Stimulated activated CD4-positive, alpha-beta T cell treated with anti-CD3 and anti-CD28 coated beads, Interleukin-15, amount 100 ng/mL, for 48 hours (primary cell): ENCODE data around the gene OR13C5.
"Not testable (repeated sequence)": the region's sequence is repeated elsewhere in the genome, so short reads cannot be mapped to it uniquely, and the experiment has no call there.

Experiments
- DNase-seq, 2 donors: peaks; one replicate each; pipeline ENCODE4 v3.0.0-alpha.2; 2020; ENCODE audit warnings: low read depth in 2 of 2

The OR13C5 gene, protein sequence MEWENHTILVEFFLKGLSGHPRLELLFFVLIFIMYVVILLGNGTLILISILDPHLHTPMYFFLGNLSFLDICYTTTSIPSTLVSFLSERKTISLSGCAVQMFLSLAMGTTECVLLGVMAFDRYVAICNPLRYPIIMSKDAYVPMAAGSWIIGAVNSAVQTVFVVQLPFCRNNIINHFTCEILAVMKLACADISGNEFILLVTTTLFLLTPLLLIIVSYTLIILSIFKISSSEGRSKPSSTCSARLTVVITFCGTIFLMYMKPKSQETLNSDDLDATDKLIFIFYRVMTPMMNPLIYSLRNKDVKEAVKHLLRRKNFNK

DNA sequence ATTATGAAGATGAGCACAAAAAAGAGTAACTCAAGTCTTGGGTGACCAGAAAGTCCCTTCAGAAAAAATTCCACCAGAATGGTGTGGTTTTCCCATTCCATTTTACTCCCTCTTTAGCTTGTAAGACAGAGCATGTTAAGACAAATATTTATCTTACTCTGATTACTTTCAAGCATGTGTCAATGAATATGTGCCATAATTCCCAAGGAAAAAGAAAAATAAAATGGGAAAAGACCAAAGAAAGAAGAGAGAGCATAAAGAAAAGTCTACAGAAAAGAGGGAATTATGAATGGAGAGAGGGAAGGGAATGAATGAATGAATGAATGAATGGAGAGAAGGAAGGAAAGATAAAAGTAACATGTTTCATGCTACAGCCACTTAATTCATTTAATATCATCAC, at the start of gene OR13C5:
TSS of gene OR13C5 (minus strand) at position 101 of the 400 bp plus-strand sequence. CDS start at position 101, 0 bp downstream.
- DNase-seq = not testable (repeated sequence)

DNA sequence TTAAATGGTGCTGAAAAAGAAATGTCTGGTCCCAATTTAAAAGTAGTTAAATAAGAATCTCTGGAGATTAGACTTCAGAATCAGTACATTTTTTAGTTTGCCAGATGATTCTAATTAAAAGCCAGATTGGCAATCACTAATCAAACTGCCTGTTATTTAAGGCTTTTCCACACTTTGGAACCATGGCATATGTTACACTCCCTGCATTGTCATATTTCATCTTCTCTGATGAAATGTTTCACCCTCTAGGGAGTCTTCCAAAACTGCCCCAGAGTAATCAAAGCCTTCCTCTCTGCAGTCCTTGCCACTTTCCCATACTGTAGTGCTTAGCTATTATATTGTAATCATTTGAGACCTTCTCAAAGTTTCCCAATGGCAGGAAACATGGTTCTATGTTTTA, 36.2 kb upstream of the OR13C5 start:
- no peak for DNase-seq

DNA sequence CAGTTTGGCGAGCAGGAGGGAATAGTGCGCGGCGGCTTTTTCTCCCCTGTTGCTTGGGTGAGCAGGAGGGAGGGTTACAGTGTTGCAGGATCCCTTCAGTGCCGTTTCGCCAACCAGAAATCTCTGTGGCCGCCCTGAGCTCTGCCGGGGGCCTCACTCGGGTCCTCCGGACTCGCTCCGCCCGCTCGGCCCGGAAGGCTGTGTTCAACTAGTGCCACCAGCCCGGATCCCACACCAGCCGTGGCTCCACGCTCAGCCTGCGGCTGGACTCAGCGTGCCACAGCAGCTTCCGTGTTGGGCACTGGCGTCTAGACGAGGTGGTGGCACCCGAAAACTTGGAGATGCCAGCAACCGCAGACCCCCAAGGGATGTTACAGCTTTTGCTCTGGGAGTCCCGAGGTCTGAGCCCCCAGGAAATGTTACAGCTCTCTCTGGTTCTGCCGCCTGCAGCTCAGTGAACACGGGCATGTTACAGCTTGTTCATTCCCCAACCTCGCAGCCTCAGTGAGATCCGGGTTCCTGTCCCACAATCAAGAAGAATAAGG, 34.8 kb upstream of the OR13C5 start:
- no peak for DNase-seq

DNA sequence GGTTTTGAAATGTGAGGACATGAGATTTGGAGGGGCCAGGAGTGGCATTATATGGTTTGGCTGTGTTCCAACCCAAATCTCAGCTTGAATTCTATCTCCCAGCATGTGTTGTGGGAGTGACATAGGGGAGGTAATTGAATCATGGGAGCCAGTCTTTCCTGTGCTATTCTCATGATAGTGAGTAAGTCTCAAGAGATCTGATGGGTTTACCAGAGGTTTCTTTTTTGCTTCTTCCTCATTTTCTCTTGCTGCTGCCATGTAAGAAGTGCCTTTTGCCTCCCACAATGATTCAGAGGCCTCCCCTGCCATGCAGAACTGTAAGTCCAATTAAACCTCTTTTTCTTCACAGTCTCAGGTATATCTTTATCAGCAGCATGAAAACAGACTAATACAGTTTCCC, 26.8 kb upstream of the OR13C5 start:
- not testable (repeated sequence) for DNase-seq

DNA sequence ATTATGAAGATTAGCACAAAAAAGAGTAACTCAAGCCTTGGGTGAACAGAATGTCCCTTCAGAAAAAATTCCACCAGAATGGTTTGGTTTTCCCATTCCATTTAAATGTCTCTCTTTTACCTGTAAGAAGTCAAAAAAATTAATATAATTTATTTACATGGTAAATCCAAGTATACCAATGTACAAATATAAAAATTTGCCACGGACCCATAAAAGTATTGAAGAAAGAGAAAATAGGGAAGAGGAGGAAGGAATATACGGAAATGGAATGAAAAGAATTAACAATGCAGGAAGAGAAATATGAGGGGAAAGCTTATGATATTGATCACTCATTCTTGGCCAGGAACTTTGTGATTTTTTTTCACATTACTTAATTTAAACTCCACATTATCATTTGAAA, 18.9 kb upstream of the OR13C5 start, which contains the start of gene OR13C9:
TSS of gene OR13C9 (minus strand) at position 101 of the 400 bp plus-strand sequence. CDS start at position 101, 0 bp downstream.
- no peak for DNase-seq

DNA sequence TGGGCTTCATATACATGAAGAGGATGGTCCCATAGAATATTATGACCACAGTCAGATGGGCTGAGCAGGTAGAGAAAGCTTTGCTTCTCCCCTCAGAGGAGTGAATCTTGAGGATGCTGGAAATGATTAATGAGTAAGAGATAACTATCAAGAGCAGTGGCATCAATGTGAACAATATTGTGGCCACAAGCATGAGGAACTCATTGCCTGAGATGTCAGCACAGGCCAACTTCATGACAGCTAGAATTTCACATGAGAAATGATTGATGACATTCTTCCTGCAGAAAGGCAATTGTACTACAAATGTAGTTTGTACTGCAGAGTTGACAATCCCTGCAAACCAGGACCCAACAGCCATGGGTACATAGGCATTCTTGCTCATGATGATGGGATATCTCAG, 18.2 kb upstream of the OR13C5 start:
- no peak for DNase-seq

DNA sequence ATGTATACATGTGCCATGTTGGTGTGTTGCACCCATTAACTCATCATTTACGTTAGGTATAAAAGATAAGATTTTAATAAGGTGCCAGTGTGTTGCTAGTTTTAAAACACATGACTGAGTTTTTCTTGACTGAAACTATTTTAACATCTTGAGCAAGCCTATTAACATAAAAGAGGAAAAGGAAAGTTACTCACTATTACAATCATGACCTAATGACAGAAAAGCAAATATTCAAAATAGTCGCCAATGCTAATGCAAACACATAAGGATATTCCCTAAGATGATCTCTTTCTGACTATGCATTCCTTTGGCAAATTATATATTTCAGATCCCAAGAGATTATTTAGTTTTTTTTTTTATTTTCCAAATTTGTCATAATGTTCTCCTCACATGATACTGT, 12.0 kb upstream of the OR13C5 start:
- DNase-seq = no peak

DNA sequence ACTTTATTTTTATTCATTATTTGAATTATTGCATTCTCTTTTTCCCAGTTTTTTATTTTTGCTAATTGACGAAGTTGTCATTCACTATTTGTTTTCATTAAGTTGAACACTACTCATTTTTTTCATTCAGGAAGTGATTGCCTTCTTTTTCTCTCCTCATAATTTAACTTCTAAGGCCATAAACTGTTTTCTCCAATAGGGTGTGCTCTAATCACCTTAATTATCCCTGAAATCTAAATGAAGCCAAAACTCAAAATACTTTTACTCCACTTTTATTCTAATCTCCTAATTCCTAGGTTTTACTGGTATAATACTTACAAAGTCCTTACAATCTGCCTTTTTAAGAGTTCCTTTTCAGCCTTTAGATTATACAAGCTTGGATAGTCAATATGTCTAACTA, 9.1 kb upstream of the OR13C5 start:
- DNase-seq = no peak

DNA sequence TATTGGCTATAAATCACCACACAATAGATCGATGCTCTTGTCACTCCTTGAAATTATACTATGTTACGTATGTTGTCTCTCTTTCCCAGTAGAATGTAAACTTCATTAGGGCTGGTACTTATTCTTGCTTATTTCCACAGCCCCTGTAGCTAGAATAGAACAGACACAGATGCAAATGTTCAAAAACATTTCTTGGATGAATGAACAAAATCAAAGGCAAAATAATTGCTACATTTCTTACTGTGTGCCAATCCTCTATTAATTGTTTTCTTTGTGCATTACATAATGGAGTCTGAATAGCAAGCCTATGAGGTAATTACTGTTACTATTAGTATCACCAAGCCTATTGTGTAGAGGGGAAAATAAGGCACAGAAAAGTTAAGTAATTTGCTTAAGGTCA, 6.9 kb upstream of the OR13C5 start:
- no peak for DNase-seq

DNA sequence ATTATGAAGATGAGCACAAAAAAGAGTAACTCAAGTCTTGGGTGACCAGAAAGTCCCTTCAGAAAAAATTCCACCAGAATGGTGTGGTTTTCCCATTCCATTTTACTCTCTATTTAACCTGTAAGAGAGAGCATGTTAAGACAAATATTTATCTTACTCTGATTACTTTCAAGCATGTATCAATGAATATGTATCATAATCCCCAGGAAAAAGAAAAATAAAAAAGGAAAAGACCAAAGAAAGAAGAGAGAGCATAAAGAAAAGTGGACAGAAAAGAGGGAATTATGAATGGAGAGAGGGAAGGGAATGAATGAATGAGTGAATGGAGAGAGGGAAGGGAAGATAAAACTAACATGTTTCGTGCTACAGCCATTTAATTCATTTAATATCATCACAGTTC, 6.3 kb upstream of the OR13C5 start, which contains the start of gene OR13C2:
TSS of gene OR13C2 (minus strand) at position 101 of the 400 bp plus-strand sequence. CDS start at position 101, 0 bp downstream.
- DNase-seq = not testable (repeated sequence)

DNA sequence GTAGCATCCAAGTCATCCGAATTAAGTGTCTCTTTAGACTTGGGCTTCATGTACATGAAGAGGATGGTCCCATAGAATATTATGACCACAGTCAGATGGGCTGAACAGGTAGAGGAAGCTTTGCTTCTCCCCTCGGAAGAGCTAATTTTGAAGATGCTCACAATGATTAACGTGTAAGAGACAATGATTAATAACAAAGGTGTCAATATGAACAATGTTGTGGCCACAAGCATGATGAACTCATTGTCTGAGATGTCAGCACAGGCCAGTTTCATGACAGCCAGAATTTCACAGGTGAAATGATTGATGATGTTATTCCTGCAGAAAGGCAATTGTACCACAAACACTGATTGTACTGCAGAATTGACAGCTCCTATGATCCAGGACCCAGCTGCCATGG, 5.6 kb upstream of the OR13C5 start:
- no peak for DNase-seq

DNA sequence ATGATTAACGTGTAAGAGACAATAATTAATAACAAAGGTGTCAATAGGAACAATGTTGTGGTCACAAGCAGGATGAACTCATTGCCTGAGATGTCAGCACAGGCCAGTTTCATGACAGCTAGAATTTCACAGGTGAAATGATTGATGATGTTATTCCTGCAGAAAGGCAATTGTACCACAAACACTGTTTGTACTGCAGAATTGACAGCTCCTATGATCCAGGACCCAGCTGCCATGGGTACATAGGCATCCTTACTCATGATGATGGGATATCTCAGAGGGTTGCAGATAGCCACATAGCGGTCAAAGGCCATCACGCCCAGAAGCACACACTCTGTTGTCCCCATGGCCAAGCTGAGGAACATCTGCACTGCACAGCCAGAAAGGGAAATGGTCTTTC, 464 bp downstream of the OR13C5 start:
- DNase-seq = not testable (repeated sequence)

DNA sequence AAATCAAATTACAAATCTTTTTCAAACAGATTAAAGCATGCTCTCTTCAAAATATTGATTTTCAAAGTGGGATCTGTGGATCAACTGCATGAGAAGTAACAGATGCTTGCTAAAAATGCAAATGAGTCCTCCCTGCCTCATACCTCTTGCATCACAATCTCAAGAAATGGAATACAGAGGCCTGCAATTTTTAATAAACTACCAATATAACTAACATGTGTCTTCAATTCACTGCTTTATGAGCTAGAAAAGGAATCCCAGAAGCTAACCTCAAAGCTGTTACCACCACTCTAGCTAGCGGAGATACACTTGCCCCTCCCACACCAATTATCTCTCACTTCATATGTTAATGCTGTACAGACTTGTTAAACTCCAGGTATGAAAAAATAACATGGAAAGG, 9.6 kb downstream of the OR13C5 start:
- DNase-seq = no peak

DNA sequence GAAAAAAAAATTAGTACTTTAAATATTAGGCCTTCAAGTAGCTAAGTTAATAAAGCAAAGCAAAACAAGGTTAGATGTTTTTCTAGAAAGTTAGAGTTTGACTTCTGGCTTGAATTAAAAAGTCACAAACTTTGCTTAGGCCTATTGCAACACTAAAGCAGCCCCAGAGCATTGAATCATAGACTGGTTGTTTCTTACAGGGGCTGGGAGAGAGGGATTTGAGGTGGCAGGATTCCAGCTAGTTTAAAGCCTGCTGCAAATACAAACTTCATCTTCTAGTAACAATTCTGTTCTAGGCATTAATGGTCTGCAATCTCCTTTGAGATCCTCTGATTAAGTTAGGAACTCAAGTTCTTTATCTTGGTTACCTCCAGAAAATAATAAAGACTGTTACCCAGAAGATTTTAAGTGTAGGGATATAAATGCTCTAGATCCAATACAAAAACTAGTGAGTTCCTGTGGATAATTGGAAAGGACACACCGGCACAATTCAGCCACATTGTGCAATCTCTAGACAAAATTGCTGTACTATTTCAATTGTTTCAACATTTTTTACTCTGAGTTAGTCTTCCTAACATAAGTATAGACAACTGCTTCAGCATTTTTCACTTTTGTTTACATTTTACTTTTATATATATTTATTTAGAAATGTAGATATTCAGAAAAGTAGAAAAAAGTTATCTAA, 12.6 kb downstream of the OR13C5 start:
- DNase-seq = no peak

DNA sequence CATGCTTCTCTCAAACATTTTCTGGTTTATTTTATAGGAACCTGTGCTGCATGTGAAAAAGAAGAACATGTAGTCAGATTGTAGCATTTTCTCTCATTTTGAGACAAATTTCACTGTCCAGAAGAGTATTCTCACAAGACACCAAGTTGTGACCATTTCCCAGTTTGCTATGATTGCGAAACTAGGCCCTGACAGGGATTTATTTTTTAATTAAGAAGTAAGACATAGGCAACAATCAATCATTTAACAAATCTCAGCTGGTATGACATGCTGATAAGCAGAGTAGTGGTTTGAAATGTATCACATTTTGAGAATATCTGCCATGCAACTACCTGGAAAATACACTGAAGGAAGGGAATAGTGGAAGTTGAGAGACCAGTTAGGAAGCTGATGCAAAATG, 18.7 kb downstream of the OR13C5 start:
- DNase-seq = no peak

DNA sequence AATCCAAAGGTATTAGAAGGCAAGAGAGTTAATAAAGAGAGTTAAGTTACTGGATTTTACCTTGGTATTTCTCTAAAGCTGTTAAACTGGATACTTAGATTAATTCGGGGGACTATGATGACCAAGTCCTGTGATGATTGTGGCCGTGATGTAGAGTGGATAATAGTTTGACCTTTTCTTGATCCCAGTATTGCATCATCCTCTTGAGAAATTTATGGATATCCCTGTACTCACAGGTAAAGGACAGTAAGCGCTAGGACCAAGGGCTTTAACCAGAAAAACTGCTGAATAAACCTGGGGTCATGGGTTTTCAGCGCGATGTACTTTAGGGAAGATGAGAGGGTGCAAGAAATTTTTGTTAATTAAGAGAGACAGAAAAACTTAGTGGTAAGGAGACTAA, 21.9 kb downstream of the OR13C5 start:
- DNase-seq = no peak

DNA sequence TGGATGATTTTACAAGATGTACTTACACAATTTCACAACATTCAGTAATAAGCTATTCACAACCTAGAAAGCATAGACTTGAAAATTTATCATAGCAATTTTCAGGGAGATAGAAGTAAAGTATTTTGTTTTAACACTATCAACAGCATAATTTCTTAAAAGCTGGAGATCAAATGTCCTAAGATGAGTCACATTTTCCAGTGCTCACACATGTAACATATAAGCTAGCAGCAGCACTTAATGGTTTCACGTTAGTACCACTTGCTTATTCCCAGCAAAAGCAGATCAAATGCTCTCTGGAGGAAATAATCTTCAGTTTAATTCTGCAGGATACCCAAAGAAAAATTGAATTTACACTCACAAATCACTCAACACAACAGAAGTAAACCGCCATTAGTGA, 23.8 kb downstream of the OR13C5 start:
- DNase-seq = no peak

DNA sequence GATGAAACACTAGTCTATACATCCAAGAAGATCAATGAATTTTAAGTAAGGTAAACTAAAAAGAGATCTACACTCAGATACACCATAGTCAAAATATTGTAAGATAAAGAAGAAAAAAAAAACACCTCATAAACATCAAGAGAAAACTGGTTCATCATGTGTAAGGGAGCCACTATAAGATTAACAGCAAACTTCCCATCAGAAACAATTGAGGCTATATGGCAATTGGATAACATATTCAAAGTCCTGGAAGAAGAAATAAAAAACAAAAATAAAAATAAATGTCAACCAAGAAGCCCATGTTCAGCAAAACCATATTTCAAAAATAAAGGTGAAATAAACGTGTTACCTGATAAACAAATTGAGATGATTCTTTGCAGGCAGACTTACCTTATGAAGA, 26.6 kb downstream of the OR13C5 start:
- DNase-seq = no peak

DNA sequence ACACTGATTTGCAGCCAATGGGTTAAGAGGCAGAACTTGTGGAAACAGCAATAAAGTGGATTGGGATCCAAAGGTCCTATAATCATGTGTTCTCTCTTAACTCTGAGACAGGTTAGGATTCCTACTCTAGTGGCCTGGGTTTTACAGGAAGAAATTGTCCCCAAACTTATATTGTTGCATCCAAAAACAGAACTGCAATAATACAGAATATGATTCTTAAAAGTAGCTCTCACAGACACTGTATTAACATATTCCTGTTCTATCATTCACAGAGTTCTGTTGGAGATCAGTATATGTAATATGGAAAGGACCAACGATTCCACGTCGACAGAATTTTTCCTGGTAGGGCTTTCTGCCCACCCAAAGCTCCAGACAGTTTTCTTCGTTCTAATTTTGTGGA, 30.3 kb downstream of the OR13C5 start, which contains the start of gene OR13C8:
TSS of gene OR13C8 (plus strand) at position 301 of the 400 bp plus-strand sequence. CDS start at position 301, 0 bp downstream.
- DNase-seq = no peak

DNA sequence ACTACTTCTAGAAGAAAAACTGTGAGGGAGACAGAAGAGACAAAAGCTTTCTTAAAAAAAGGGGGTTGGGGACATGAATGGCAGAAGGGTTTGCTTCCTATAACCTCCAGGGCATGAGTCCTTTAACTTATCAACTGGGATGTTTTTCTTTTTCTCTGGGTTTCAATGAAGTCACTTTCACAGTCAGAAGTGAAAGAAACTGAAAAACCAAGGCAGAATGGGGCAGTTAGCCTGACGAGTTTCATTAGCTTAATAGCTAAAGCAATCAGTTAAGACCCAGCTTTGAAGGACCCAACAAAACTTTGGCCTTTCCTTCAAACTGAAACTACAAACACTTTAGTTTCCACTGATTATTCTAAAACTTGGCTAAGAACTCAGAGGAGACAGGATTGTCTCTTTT, 34.9 kb downstream of the OR13C5 start:
- no peak for DNase-seq

DNA sequence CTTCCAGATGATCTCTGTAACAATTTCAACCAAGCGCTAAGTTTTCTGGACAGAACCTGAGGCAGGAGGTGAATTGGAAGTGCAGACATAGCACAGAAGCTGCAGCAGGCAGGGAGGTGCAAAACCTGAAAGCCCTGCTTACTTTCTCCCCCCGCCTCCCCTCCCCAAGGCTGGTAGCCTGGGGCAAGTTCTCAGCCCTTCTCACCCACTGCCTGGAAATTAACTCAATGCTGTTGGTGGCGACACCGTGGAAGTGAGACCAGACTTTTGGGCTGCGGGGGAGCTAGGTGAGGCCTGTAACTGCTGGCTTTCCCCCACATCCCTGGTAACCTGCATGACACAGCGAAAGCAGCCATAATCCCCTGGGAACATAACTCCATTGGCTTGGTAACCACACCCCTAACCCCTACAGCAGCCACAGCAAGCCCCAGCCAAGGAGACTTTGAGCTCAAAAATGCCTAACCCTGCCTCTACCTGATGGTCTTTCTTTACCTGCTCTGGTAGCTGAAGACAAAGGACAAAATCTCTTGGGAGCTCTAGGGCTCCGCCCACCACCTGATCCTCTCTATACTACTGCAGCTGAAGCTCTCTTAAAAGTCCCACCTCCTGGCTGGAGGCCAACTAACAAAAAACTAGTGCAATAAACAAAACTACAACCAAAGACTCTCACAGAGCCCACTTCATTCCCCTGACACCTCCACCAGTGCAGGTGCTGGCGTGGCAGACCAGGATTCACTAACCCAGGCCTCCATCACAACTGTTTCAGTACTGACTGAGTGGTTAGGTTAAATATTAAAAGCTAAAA, 42.2 kb downstream of the OR13C5 start:
- no peak for DNase-seq

DNA sequence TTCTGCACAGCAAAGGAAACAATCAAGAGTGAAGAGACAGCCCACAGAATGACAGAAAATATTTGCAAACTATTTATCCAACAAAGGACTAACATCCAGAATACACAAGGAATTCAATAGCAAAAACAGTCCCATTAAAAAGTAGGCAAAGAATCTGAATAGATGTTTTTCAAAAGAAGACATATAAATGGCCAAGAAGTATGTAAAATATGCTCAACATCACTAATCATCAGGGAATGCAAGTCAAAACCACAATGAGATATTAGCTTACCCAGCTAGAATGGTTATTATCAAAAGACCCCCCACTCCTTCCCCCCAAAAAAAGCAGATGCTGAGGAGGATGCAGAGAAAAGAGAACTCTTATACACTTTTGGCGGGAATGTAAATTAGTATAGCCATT, 43.7 kb downstream of the OR13C5 start:
- no peak for DNase-seq
